ENCODE data around the gene XPC.

DNA sequence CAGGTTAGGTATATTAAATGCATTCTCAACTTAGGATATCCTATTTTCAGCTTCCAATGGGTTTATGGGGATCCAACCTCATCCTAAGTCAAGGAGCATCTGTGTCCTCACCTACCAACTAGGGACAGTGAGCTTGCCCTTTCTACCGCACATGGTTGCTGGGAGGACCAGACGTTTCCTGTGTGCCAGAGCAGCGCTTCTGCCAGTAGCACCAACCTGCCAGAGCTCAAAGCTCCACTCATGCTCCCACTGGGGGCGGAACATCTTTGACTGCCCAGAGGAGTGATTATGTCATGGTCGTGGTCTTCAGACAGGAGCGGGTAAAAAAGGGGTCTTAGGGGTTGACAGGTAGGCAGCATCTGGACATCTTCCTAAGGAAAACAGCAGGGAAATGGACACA lies 24.7 kb downstream of the XPC start:
- TF ChIP-seq ZNF777 (tag by site-specific recombination; IDR thresholded peaks at IDR 0.05; ENCODE audit: borderline replicate concordance) (no peak), HOXD13 (CRISPR knock-in tag; IDR thresholded peaks at IDR 0.05; ENCODE audit: borderline replicate concordance) (no peak), ZNF555 (tag by site-specific recombination; conservative IDR thresholded peaks at IDR 0.05) (no peak), TCF7L2 (IDR thresholded peaks at IDR 0.05; ENCODE audit: borderline replicate concordance, low read depth, low read length) (no peak), MZF1 (tag by site-specific recombination; IDR thresholded peaks at IDR 0.05; ENCODE audit: borderline replicate concordance) (no peak), SETDB1 (IDR thresholded peaks at IDR 0.05; ENCODE audit: insufficient read length, low read length) (no peak)
- TF ChIP-seq, protein P1, sequence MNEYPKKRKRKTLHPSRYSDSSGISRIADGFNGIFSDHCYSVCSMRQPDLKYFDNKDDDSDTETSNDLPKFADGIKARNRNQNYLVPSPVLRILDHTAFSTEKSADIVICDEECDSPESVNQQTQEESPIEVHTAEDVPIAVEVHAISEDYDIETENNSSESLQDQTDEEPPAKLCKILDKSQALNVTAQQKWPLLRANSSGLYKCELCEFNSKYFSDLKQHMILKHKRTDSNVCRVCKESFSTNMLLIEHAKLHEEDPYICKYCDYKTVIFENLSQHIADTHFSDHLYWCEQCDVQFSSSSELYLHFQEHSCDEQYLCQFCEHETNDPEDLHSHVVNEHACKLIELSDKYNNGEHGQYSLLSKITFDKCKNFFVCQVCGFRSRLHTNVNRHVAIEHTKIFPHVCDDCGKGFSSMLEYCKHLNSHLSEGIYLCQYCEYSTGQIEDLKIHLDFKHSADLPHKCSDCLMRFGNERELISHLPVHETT (tag by site-specific recombination; IDR thresholded peaks at IDR 0.05), result no peak
- TF ChIP-seq, protein P2, sequence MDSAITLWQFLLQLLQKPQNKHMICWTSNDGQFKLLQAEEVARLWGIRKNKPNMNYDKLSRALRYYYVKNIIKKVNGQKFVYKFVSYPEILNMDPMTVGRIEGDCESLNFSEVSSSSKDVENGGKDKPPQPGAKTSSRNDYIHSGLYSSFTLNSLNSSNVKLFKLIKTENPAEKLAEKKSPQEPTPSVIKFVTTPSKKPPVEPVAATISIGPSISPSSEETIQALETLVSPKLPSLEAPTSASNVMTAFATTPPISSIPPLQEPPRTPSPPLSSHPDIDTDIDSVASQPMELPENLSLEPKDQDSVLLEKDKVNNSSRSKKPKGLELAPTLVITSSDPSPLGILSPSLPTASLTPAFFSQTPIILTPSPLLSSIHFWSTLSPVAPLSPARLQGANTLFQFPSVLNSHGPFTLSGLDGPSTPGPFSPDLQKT (IDR thresholded peaks at IDR 0.05; ENCODE audit: borderline replicate concordance, low read depth, low read length), result no peak

Data from HEK293 (cell line).